Keratinocyte (primary cell): ENCODE measurements around the gene NEGR1. TPM values are rescaled to one million over a fixed set of nuclear protein-coding genes. Genes with fewer than 3 reads are reported as not detected.

Experiments used
- DNase-seq: peaks from one replicate; pipeline ENCODE4 v3.0.0-alpha.2; 2011; ENCODE audit warnings: low read depth, missing footprints, low spot score
- FAIRE-seq: peaks from 2 replicates; lab custom pipeline; 2011; peaks lifted over from hg19 to GRCh38; lab: Jason Lieb, UNC
- H2AFZ ChIP-seq: 2 replicates; pipeline ENCODE4 v1.6.0; 2012; ENCODE audit warnings: low read length, control low read depth, inconsistent platforms; ENCODE audit not compliant: control insufficient read depth
- H3K27ac ChIP-seq: 2 replicates; pipeline ENCODE4 v1.5.1; 2011; ENCODE audit warnings: low read length; ENCODE audit not compliant: control insufficient read depth, insufficient read depth
- H3K27me3 ChIP-seq: 3 replicates; pipeline ENCODE4 v1.6.0; 2011; ENCODE audit warnings: low read length; ENCODE audit not compliant: control insufficient read depth, insufficient read depth; ENCODE audit errors: extremely low read depth
- H3K36me3 ChIP-seq, 2 experiments: 2 replicates in 1 of 2; 3 replicates in 1 of 2; pipeline ENCODE4 v1.5.1; 2011; ENCODE audit warnings: low read length in 2 of 2, mild to moderate bottlenecking in 1 of 2; ENCODE audit not compliant: control insufficient read depth in 2 of 2, insufficient read depth in 2 of 2; ENCODE audit errors: extremely low read depth in 1 of 2
- H3K4me1 ChIP-seq: 3 replicates; pipeline ENCODE4 v1.5.1; 2011; ENCODE audit warnings: low read length; ENCODE audit not compliant: control insufficient read depth, insufficient read depth; ENCODE audit errors: extremely low read depth
- H3K4me2 ChIP-seq: 3 replicates; pipeline ENCODE4 v1.6.0; 2011; ENCODE audit warnings: low read depth, low read length; ENCODE audit not compliant: control insufficient read depth, insufficient read depth; ENCODE audit errors: extremely low read depth
- H3K4me3 ChIP-seq, 3 experiments: fragments of 200-600 bp in 1 of 3; sonication (generic) in 1 of 3; 2 replicates in 2 of 3; 3 replicates in 1 of 3; pipeline ENCODE4 v1.5.1; 2011 to 2016; ENCODE audit warnings: low read length in 3 of 3, mild to moderate bottlenecking in 3 of 3, control low read depth in 2 of 3, inconsistent platforms in 1 of 3, low read depth in 1 of 3, mixed read lengths in 1 of 3, mixed run types in 1 of 3, moderate library complexity in 1 of 3; ENCODE audit not compliant: control insufficient read depth in 2 of 3, insufficient read depth in 2 of 3; ENCODE audit errors: extremely low read depth in 1 of 3
- H3K79me2 ChIP-seq: 2 replicates; pipeline ENCODE4 v1.6.0; 2012; ENCODE audit warnings: low read length; ENCODE audit not compliant: control insufficient read depth, insufficient read depth
- H3K9ac ChIP-seq: 3 replicates; pipeline ENCODE4 v1.6.0; 2011; ENCODE audit warnings: low read length; ENCODE audit not compliant: control insufficient read depth, insufficient read depth; ENCODE audit errors: extremely low read depth
- H3K9me1 ChIP-seq: 3 replicates; pipeline ENCODE4 v1.6.0; 2011; ENCODE audit warnings: low read length; ENCODE audit not compliant: control insufficient read depth, insufficient read depth; ENCODE audit errors: extremely low read depth
- H3K9me3 ChIP-seq: 2 replicates; pipeline ENCODE4 v1.5.1; 2012; ENCODE audit warnings: low read depth, low read length; ENCODE audit not compliant: control insufficient read depth
- H4K20me1 ChIP-seq: 3 replicates; pipeline ENCODE4 v1.6.0; 2011; ENCODE audit warnings: low read length; ENCODE audit not compliant: control insufficient read depth, insufficient read depth; ENCODE audit errors: extremely low read depth
- EZH2 ChIP-seq: IDR thresholded peaks from one replicate; pipeline ENCODE4 v1.6.1; 2012; ENCODE audit warnings: inconsistent platforms, mild to moderate bottlenecking, low read length, moderate library complexity
- dilution Hi-C: fragments of 300-500 bp; cut with MboI; formaldehyde crosslinking; loops from one replicate; pipeline ENCODE4 v1.7.0; 2020; ENCODE audit warnings: low sequenced_read_pairs; ENCODE audit not compliant: extremely low pct_ligation_motif_present
- polyA plus RNA-seq, 5 experiments: library from polyadenylated mRNA; depleted of rRNA in 3 of 5; stranded (reverse) in 3 of 5; stranded (forward) in 1 of 5; unstranded in 1 of 5; fragments of >200 nt; gene quantifications; 1 replicate in 1 of 5; 2 replicates in 3 of 5; 3 replicates in 1 of 5; pipeline versions ENCODE4 v1.2.1 to v1.2.3, GENCODE V29; 2011 to 2012; ENCODE audit warnings: missing spikeins in 2 of 5, low read depth in 1 of 5, low replicate concordance in 1 of 5
- TF ChIP-seq, protein P1 (sequence below), 3 experiments: IDR thresholded peaks in 1 of 3; conservative IDR thresholded peaks in 1 of 3; optimal IDR thresholded peaks in 1 of 3; 2 replicates in 2 of 3; 3 replicates in 1 of 3; pipeline versions ENCODE3 to v1.5.1; 2011; ENCODE audit warnings: low read length in 3 of 3, mild to moderate bottlenecking in 3 of 3, moderate library complexity in 2 of 3, control low read depth in 1 of 3, inconsistent platforms in 1 of 3; ENCODE audit not compliant: insufficient read depth in 2 of 3; ENCODE audit errors: extremely low read depth in 1 of 3

The NEGR1 gene
- polyA plus RNA-seq, 1 donor (not counting 4 experiments of a cell fraction or from before 2014, with no cell fraction given): 1.6 TPM

DNA sequence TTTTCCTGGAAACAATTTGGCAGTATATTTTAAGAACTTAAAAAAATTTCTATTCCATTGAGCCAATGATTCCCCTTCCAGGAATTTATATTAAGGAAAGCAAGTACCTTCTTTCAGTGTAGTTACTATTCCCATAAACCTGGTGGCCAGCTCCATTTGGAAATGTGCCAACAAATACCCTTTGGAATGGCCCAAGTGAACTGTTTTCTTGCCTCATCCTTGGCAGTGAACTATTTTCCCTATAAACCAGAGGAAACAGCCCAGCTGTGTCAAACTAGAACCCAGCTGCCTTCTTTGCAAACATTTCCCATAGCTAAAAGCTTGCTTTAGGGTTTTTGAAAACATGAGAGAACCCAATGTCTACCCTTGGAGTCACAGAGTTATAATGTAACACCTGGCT, 496.9 kb downstream of the NEGR1 start:
- no peaks in the 10 kb centered on the region for H3K4me1 ChIP-seq
- no peaks in the 10 kb centered on the region for H4K20me1 ChIP-seq
- no peaks in the 10 kb centered on the region for H3K27me3 ChIP-seq
- dilution Hi-C loops: no loop called here
- H3K4me2 ChIP-seq: no peak overlapping the region
- H2AFZ ChIP-seq: no peak overlapping the region
- no peak overlapping the region for H3K9ac ChIP-seq
- H3K79me2 ChIP-seq: no peaks in the 10 kb centered on the region
- H3K9me3 ChIP-seq: no peaks in the 10 kb centered on the region
- H3K27ac ChIP-seq: no peak overlapping the region
- no peaks in the 10 kb centered on the region for H3K36me3 ChIP-seq
- no peak overlapping the region for H3K4me3 ChIP-seq
- DNase-seq (no peak), FAIRE-seq (no peak)
- no peak for TF ChIP-seq EZH2
- TF ChIP-seq, protein P1, sequence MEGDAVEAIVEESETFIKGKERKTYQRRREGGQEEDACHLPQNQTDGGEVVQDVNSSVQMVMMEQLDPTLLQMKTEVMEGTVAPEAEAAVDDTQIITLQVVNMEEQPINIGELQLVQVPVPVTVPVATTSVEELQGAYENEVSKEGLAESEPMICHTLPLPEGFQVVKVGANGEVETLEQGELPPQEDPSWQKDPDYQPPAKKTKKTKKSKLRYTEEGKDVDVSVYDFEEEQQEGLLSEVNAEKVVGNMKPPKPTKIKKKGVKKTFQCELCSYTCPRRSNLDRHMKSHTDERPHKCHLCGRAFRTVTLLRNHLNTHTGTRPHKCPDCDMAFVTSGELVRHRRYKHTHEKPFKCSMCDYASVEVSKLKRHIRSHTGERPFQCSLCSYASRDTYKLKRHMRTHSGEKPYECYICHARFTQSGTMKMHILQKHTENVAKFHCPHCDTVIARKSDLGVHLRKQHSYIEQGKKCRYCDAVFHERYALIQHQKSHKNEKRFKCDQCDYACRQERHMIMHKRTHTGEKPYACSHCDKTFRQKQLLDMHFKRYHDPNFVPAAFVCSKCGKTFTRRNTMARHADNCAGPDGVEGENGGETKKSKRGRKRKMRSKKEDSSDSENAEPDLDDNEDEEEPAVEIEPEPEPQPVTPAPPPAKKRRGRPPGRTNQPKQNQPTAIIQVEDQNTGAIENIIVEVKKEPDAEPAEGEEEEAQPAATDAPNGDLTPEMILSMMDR (optimal IDR thresholded peaks at IDR 0.05 in 1 of 3, IDR thresholded peaks at IDR 0.05 in 1 of 3, conservative IDR thresholded peaks at IDR 0.05 in 1 of 3; ENCODE audit: extremely low read depth in 1 of 3, insufficient read depth in 2 of 3, low read length in 3 of 3): no peak
- no peaks in the 10 kb centered on the region for H3K9me1 ChIP-seq

DNA sequence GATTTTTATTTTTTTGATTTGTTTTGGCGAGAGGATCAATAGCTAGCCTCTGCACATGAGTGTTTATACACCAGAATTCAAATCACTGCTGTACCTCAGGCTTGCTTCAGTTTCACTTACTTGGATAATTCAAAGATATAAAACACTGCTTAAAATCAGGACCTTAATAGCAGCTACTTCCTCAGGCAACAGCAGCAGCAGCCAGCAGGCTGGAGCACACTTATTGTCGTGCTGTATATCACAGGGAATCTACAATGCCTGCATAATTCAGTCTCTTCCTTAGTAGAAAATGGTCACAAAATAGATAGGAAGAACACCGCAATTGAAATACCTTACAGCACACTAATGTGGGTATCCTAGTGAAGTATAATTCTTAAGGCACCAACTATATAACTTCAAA, 497.3 kb downstream of the NEGR1 start:
- no peaks in the 10 kb centered on the region for H4K20me1 ChIP-seq
- no peak overlapping the region for H2AFZ ChIP-seq
- TF ChIP-seq, protein P1 (optimal IDR thresholded peaks at IDR 0.05 in 1 of 3, IDR thresholded peaks at IDR 0.05 in 1 of 3, conservative IDR thresholded peaks at IDR 0.05 in 1 of 3; ENCODE audit: extremely low read depth in 1 of 3, insufficient read depth in 2 of 3, low read length in 3 of 3): no peak
- TF ChIP-seq EZH2: no peak
- no peak for DNase-seq
- H3K4me2 ChIP-seq: no peak overlapping the region
- H3K27ac ChIP-seq: no peak overlapping the region
- H3K4me1 ChIP-seq: no peaks in the 10 kb centered on the region
- no peak overlapping the region for H3K9ac ChIP-seq
- no peaks in the 10 kb centered on the region for H3K9me1 ChIP-seq
- H3K79me2 ChIP-seq: no peaks in the 10 kb centered on the region
- H3K27me3 ChIP-seq: no peaks in the 10 kb centered on the region
- H3K9me3 ChIP-seq: no peaks in the 10 kb centered on the region
- no peak overlapping the region for H3K4me3 ChIP-seq
- no peaks in the 10 kb centered on the region for H3K36me3 ChIP-seq
- FAIRE-seq: no peak
- dilution Hi-C loops: no loop called here
